NCI-H2081 (cell line): ENCODE measurements around the gene RNU7-1.

Source experiments
- DNase-seq, 2 experiments: peaks; one replicate each; lab custom pipeline; 2025; lab: John Stamatoyannopoulos, UW

RNU7-1 gene

DNA sequence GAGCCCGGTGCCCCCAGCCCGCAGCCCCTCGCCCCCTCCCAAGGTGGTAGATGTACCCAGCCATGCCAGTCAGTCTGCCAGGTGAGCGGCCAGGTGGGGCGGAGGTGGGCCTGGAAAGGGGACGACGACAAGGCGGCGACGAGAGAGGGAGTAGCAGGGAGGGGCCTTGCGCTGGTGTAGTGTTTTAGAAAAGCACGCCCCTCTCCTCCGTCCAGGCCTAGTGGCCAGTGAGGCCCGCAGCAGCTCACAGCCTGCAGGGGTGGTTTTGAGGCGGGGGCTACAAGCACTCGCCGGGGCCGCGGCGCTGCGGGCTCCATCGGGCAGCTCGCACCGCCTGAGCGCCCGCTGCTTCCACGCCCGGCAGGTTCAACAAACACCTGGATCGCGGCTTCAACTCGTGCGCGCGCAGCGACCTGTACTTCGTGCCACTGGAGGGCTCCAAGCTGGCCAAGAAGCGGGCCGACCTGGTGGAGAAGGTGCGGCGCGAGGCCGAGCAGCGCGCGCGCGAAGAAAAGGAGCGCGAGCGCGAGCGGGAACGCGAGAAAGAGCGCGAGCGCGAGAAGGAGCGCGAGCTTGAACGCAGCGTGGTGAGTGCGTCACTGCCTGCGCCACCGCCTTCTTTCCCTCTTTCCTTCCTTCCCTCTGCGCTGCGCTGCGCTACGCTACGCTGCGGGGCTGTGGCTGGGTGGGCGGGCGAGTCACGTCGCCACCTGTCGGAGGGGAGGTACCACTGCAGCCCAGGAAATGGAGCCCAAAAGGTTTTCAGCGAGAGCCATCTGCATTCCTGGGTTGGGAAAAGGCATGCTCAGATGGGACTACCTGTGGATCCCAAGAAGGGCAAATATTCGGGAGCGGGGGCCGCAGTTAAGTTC is 5.9 kb upstream of the RNU7-1 start:
- peak; percentile 95 to 97 for DNase-seq

DNA sequence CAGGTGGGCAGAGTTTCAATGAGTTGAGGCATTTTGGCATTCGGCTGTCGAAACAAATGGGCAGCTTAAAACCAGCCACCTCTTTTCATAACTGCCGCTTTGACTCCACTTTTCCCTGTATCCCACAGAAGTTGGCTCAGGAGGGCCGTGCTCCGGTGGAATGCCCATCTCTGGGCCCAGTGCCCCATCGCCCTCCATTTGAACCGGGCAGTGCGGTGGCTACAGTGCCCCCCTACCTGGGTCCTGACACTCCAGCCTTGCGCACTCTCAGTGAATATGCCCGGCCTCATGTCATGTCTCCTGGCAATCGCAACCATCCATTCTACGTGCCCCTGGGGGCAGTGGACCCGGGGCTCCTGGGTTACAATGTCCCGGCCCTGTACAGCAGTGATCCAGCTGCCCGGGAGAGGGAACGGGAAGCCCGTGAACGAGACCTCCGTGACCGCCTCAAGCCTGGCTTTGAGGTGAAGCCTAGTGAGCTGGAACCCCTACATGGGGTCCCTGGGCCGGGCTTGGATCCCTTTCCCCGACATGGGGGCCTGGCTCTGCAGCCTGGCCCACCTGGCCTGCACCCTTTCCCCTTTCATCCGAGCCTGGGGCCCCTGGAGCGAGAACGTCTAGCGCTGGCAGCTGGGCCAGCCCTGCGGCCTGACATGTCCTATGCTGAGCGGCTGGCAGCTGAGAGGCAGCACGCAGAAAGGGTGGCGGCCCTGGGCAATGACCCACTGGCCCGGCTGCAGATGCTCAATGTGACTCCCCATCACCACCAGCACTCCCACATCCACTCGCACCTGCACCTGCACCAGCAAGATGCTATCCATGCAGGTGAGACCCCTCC is 5.0 kb upstream of the RNU7-1 start:
- DNase-seq, result no peak

DNA sequence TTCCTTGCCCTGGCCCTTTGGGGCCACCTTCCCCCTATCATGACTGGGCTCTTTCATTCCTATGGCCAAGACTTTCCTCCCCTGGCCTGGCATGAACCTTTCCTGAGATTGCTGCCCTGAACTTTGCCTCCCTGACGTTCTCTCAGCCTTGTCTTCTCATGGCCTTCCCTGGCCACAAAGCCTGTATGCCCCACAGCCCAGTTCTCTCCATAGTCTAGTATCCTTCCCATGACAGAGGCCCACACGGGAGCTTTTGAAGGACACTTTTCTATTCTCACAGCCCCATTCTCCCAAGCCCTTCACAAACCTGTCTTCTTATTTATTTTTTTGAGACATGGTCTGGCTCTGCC is 4.5 kb upstream of the RNU7-1 start:
- DNase-seq, result no peak

DNA sequence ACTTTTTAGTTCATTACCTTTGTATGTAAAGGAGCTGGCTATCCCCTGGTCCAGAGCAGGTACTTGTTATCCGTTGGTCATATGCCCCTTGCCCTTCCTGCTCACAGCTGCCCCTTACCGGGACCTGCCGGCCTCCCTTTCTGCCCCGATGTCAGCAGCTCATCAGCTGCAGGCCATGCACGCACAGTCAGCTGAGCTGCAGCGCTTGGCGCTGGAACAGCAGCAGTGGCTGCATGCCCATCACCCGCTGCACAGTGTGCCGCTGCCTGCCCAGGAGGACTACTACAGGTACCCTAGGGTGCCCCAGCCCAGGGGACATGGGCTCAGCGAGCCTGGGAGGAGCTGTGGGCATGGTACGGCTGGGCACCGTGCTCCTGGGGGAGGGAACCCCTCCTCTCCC is 2.3 kb upstream of the RNU7-1 start:
- no peak for DNase-seq

DNA sequence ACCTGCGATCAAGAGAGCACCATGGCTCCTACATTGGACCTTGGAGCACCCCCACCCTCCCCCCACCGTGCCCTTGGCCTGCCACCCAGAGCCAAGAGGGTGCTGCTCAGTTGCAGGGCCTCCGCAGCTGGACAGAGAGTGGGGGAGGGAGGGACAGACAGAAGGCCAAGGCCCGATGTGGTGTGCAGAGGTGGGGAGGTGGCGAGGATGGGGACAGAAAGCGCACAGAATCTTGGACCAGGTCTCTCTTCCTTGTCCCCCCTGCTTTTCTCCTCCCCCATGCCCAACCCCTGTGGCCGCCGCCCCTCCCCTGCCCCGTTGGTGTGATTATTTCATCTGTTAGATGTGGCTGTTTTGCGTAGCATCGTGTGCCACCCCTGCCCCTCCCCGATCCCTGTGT is 1.8 kb upstream of the RNU7-1 start:
- no peak for DNase-seq

DNA sequence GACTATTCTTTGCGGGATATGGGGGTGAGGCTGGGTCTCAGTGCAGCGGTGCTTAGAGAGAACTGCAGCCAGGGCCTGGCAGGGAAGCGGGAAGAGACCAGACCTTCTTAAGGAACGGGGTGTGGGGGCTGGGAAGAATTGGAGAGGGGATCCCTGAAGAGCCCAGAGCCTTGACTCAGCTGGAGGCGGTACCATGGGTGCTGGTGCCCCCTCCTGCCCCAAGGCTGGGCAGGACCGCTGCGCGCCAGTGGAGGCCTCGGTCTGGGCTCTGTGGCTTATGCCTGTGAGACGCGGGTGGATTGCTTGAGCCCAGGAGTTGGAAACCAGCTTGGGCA is 1.3 kb upstream of the RNU7-1 start:
- no peak for DNase-seq

DNA sequence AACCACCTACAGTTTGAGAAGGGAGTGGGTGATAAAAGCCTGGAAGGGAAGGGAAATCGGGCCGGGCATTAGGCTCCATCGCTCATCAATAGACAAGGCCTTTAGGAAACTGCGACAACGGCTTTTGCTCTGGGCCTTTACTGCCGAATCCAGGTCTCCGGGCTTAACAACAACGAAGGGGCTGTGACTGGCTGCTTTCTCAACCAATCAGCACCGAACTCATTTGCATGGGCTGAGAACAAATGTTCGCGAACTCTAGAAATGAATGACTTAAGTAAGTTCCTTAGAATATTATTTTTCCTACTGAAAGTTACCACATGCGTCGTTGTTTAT is 261 bp upstream of the RNU7-1 start:
- peak; percentile 80 to 91 for DNase-seq

DNA sequence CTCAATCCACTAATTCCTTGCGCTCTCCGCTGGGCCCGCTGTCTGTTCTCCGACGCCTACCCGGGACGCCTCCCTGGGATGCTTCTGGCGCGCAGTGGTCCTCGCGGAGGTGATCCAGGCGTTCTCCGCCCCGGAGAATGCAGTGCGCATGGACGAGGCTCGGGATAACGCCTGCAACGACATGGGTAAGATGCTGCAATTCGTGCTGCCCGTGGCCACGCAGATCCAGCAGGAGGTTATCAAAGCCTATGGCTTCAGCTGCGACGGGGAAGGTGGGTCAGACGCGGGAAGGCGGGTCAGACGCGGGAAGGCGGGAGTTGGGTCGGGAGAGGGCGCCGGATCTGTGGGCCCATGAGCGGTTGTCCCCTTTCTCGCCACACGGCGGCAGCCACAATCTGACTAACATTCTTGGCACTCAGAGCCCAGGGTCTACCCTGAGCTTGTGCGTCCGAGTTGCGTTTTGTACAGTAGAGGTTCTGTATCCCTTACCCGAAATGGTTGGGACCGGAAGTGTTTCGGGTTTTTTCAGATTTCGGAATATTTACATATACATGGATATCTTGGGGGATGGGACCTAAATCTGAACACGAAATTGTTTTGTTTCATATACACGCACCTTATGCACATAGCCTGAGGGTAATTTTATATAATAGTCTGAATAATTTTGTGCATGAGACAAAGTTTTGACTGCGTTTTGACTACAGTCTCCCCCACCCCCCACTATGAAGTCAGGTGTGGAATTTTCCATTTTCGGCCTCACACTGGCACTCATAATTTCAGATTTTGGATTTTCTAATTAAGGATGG is 968 bp downstream of the RNU7-1 start:
- DNase-seq, result peak; percentile 92 to 95

DNA sequence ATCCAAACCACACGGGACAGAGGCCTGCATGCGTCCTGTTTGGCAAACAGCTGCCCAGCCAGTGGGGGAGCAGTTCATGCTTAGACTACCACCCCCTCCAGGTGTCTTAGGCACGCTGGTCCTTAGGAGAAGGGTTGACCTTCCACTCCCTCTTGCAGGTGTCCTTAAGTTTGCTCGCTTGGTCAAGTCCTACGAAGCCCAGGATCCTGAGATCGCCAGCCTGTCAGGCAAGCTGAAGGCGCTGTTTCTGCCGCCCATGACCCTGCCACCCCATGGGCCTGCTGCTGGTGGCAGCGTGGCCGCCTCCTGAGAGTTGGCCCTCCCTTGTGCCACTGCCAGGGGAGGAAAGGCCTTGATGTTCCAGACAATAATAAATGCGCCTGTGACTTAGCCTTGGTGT is 2.0 kb downstream of the RNU7-1 start:
- DNase-seq, result no peak

DNA sequence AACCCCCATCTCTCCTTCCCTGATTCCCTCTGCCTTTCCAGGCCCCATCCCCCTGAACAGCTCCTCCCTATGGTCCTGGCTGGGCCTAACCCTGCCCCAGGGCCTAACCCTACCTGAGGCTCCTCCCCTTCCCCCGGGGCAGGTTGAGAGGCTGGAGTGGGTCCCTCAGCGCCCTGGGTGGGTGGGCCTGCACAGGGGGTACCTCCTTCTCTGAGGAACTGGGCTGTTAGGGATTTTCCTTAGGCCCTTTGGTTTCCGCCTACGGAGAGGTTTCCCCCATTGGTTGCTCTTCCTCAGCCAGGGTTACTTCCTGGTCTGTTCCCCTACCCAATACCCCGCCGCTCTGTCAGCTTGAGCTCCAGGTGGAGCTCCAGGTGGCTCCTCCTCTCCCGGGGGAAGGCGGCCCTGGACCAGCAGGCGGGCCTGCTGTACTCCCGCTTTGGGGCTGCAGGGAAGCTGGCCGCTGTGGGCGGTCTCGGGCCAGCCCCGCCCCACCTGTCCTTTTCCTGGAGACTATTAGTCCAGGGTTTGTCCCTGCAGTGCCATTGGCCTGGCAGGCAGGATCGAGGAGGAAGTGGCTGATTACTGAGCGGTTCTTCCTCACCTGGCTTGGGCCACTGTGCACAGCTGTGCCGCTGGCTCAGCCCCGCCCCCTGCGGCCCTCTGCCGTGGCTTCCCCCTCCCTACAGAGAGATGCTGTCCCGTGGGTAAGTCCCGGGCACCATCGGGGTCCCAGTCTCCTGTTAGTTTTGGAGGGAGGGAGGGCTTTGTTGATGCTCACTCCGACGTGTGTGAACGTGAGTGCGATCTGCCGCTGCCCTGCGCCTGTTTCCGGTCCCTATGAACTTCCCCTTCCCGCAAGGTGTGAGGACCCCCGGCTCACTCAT is 2.7 kb downstream of the RNU7-1 start:
- peak; percentile 97 to 98 for DNase-seq

DNA sequence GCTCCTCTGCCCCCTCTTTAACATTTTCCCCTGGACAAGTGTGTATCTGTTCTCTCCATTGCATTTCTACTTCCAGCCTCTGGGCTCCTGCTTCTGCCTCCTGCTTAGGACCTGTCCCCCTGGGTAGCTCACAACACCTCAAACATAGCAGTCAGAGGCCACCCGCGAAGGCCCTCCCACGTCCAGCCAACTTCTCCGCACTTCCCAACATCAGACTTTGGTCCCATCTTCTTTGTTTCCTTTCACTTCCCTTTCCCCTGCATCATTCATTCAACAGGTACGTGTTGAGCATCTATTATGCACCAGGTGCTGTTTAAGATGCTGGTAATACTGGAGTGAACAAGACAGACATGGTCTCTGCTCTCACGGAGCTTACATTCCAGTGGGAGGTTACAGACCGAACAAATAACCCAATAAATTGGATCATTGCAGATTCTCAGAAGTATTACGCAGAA is 3.3 kb downstream of the RNU7-1 start:
- DNase-seq, result no peak

DNA sequence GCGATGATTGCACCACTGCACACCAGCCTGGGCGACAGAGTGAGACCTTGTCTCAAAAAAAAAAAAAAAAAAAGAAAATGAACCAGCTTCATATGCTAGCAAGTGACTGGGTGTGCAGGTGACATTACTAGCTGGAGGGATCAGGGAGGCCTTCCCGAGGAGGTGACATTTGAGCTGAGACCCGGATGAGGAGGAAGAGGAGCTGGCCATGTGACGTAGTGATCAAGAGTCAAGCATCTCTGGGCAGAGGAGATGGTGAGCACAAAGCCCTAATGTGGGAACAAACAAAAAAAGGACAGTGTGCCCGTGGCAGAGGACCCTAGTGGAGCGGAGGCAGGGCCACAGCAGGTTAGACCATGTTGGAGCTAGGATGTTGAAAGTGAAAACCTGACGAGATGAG is 4.0 kb downstream of the RNU7-1 start:
- no peak for DNase-seq

DNA sequence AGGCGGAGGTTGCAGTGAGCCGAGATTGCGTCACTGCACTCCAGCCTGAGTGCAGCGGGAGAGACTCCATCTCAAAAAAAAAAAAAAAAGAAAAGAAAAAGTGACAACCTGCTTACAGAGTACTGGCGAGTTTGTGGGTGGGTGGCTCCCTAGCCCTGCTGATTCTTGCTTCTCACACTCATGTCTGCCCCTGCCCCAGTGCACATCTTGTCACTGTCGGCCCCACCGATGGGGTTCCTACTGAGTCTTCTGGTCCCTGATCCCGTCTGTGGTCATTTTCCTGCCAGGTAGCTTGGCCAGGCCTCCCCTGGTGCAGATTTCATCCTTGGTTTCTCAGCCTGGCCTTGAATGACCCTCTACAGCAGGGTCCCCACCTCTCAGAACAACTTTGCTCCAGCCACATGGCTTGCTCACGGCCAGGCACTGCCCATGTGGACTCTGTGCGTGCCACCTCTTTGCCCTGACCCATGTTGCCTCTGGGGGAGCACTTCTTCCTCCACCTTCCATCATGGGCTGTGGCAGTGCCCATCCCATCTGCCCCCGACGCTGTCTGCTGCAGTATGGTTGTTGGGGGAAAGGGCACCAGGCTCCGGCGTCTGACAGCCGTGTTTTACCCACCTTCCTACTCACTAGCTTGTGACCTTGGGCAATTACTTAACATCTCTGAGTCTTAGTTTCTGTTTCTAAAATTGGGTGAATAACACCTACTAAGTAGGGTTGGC is 5.4 kb downstream of the RNU7-1 start:
- DNase-seq, result no peak

DNA sequence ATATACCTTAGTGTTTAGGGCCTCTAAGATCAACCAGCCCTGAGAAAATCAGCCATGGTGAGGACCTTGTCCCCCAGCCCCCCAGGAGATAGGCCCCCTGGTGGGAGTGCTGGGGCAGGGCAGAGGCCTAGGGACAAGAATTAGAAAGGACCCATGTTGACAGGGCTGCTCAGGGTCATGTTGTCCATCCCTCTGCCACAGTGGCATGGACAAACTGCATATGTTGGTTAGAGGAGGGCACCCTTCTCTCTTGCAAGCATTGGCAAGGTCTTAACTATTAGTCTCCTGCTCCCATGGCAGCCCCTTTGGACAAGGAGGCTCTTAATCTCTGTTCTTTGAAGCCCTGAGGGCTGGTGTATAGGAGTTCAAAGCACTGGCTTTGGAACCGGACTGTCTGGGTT is 6.8 kb downstream of the RNU7-1 start:
- DNase-seq, result no peak

DNA sequence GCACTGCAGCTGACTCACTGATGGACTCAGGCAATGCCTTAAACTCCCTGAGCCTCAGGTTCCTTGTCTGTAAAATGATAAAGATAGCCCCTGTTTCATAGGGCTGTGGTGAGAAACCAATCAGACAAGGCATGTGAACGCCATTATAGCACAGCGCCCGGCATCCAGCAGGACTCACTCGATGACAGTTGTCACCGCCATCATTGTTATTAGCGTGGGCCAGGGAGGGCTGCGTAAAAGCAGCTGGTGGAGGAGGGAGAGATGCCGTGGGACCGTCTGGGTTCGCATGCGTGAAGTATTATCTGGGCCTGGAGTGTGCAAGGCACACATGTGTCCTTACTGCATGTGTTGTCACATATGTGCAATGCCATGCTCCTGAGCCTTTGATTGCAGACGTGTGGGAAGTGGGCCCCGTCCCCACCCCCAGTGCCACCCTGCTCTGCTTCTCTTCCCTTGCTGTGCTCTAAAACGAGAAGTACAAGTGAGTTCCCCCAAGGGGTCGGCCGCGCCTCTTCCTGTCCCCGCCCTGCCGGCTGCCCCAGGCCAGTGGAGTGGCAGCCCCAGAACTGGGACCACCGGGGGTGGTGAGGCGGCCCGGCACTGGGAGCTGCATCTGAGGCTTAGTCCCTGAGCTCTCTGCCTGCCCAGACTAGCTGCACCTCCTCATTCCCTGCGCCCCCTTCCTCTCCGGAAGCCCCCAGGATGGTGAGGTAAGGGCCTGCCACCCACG is 7.4 kb downstream of the RNU7-1 start, which contains the start of gene PTPN6:
TSS of gene PTPN6 (plus strand) at position 546 of the 730 bp plus-strand sequence. CDS start at position 703, 157 bp downstream.
- DNase-seq, result no peak

DNA sequence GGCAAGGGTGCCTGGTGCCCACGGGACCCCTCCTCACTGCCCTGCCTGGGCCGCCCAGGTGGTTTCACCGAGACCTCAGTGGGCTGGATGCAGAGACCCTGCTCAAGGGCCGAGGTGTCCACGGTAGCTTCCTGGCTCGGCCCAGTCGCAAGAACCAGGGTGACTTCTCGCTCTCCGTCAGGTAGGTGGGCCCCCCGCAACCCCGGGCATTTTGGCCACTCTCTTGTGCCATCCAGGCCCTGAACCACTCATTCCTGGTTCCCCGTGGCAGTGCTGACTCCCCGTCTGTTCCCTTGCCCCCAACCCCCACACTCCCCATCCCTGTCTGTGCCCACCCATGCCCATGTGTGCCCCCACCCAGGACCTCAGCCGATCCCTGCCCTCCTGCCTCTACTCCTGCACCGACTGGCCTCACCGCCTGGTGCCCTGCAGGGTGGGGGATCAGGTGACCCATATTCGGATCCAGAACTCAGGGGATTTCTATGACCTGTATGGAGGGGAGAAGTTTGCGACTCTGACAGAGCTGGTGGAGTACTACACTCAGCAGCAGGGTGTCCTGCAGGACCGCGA is 8.0 kb downstream of the RNU7-1 start:
- no peak for DNase-seq

DNA sequence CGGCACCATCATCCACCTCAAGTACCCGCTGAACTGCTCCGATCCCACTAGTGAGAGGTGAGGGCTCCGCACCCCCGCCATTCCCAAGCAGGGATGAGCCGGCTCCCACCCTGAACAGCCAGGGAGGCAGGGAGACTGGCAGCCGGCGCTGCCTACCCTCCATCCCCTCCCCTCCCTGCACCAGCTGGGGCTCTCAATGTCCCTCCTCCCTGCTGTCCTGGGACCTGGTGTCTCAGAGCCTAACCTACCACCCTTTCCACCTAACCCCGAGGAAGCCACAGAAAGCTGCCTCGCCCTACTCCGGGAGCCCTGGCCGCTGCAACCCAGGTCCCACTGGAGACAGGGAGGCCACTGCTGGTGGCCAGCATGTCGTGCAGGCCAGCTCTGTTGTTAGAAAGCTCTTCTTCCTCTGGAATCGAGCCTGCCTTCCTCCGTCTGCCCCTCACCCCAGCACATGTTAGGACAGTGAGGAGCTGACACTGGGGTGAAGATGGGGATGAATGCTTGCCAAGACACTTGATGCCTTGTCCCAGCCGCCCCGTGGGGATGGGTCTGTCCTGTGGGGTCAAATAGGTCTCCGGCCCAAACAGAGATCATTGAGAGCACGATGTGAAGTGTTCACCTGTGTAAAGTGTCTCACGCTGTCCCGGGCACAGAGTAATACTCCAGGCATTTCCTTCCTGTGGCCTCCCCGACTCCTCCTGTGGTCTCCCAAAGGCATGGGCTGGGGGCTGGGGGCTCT is 8.7 kb downstream of the RNU7-1 start:
- no peak for DNase-seq

DNA sequence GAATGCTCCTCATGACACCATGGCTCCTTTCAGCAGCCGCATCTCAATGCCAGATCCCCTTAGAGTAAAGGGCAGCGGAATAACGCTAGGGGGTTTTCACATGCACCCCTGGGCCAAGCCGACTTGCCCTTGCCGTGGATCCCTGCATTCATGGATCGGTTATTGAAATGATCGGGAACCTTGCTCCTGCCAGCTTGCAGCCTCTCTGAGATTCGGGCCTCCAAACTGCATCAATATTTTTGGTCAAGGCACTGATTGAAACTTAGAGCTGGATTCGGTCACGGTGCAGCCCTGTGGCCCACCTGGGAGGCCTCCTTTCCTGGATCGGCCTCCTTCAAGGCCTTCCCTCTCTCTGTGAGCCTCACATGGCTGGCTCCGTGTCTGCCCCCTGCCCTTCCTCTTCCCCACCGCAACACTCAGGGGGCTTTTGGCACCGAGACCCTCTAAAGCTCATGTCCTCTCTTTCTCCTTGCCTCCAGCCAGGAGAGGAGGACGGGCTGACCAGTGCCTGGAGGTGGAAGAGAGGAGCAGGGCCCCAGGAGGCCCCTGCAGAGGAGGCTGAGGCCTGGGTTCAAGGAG is 9.3 kb downstream of the RNU7-1 start:
- no peak for DNase-seq
